H9 (cell line): ENCODE data around the gene TTC33. TPM values are rescaled to one million over a fixed set of nuclear protein-coding genes. Genes with fewer than 3 reads are reported as not detected.

Source experiments
- DNase-seq: peaks from one replicate; pipeline ENCODE4 v3.0.0-alpha.2; 2017
- H2AFZ ChIP-seq: one replicate; pipeline ENCODE4 v1.6.1; 2013; ENCODE audit warnings: mild to moderate bottlenecking, low read length, control low read depth, moderate library complexity
- H2AK5ac ChIP-seq: 2 replicates; pipeline ENCODE4 v1.6.1; 2013; ENCODE audit warnings: low read length, control low read depth, mixed read lengths; ENCODE audit not compliant: insufficient read length
- H2BK120ac ChIP-seq: one replicate; pipeline ENCODE4 v1.6.1; 2013; ENCODE audit warnings: low read depth, mild to moderate bottlenecking, low read length, control low read depth, inconsistent platforms; ENCODE audit not compliant: poor library complexity, severe bottlenecking
- H2BK12ac ChIP-seq: 2 replicates; pipeline ENCODE4 v1.6.1; 2013; ENCODE audit warnings: low read length, control low read depth, mixed read lengths, low read depth; ENCODE audit not compliant: insufficient read length
- H2BK15ac ChIP-seq: 2 replicates; pipeline ENCODE4 v1.6.1; 2013; ENCODE audit warnings: low read depth, low read length, control low read depth
- H2BK20ac ChIP-seq: one replicate; pipeline ENCODE4 v1.6.1; 2013; ENCODE audit warnings: low read depth, mild to moderate bottlenecking, low read length, control low read depth, inconsistent platforms; ENCODE audit not compliant: poor library complexity, severe bottlenecking
- H2BK5ac ChIP-seq: 2 replicates; pipeline ENCODE4 v1.6.1; 2013; ENCODE audit warnings: low read length, control low read depth, mixed read lengths; ENCODE audit not compliant: insufficient read length
- H3K14ac ChIP-seq: 2 replicates; pipeline ENCODE4 v1.6.1; 2013; ENCODE audit warnings: low read length, control low read depth; ENCODE audit not compliant: insufficient read depth
- H3K18ac ChIP-seq: 2 replicates; pipeline ENCODE4 v1.6.1; 2013; ENCODE audit warnings: low read depth, mild to moderate bottlenecking, mixed read lengths, low read length, control low read depth; ENCODE audit not compliant: insufficient read length
- H3K23ac ChIP-seq: 2 replicates; pipeline ENCODE4 v1.6.1; 2013; ENCODE audit warnings: low read length, control low read depth, mixed read lengths, low read depth; ENCODE audit not compliant: insufficient read length
- H3K23me2 ChIP-seq: 2 replicates; pipeline ENCODE4 v1.6.1; 2013; ENCODE audit warnings: low read depth, mild to moderate bottlenecking, mixed read lengths, low read length, control low read depth; ENCODE audit not compliant: insufficient read length, poor library complexity, severe bottlenecking
- H3K27ac ChIP-seq: 2 replicates; pipeline ENCODE4 v1.5.1; 2013; ENCODE audit warnings: low read length, control low read depth, mixed read lengths, low read depth; ENCODE audit not compliant: insufficient read length
- H3K27me3 ChIP-seq: 2 replicates; pipeline ENCODE4 v1.6.1; 2013; ENCODE audit warnings: low read length, control low read depth, inconsistent platforms; ENCODE audit not compliant: insufficient read depth
- H3K4ac ChIP-seq: 2 replicates; pipeline ENCODE4 v1.6.1; 2013; ENCODE audit warnings: low read depth, mild to moderate bottlenecking, control low read depth, inconsistent platforms, low read length, moderate library complexity
- H3K4me1 ChIP-seq: 2 replicates; pipeline ENCODE4 v1.6.1; 2013; ENCODE audit warnings: low read length, control low read depth, inconsistent platforms; ENCODE audit not compliant: insufficient read depth
- H3K4me2 ChIP-seq: 2 replicates; pipeline ENCODE4 v1.6.1; 2013; ENCODE audit warnings: low read length, control low read depth, mixed read lengths; ENCODE audit not compliant: insufficient read length, insufficient read depth
- H3K56ac ChIP-seq: 2 replicates; pipeline ENCODE4 v1.6.1; 2013; ENCODE audit warnings: low read depth, mild to moderate bottlenecking, mixed read lengths, low read length, control low read depth; ENCODE audit not compliant: insufficient read length
- H3K79me1 ChIP-seq: 2 replicates; pipeline ENCODE4 v1.6.1; 2013; ENCODE audit warnings: low read depth, mild to moderate bottlenecking, moderate library complexity, low read length, control low read depth, inconsistent platforms; ENCODE audit not compliant: insufficient read depth, poor library complexity, severe bottlenecking
- H3K79me2 ChIP-seq: 2 replicates; pipeline ENCODE4 v1.6.1; 2013; ENCODE audit warnings: low read length, control low read depth, inconsistent platforms; ENCODE audit not compliant: insufficient read depth
- H3K9ac ChIP-seq: 2 replicates; pipeline ENCODE4 v1.6.1; 2013; ENCODE audit warnings: low read length, control low read depth, mixed read lengths; ENCODE audit not compliant: insufficient read length; ENCODE audit errors: extremely low read depth
- H3K9me3 ChIP-seq: one replicate; pipeline ENCODE4 v1.6.1; 2013; ENCODE audit warnings: low read depth, low read length, inconsistent platforms; ENCODE audit not compliant: control insufficient read depth
- H3T11ph ChIP-seq: one replicate; pipeline ENCODE4 v1.6.1; 2013; ENCODE audit warnings: mild to moderate bottlenecking, low read length, control low read depth, inconsistent platforms
- H4K20me1 ChIP-seq: one replicate; pipeline ENCODE4 v1.6.1; 2013; ENCODE audit not compliant: control insufficient read depth, insufficient read length, insufficient read depth
- H4K5ac ChIP-seq: 2 replicates; pipeline ENCODE4 v1.6.1; 2013; ENCODE audit warnings: low read depth, mild to moderate bottlenecking, mixed read lengths, low read length, control low read depth; ENCODE audit not compliant: insufficient read length
- H4K8ac ChIP-seq: replicated peaks from 2 replicates; pipeline ENCODE4 v1.6.1; 2013; ENCODE audit warnings: low read length, control low read depth, mixed read lengths, low read depth; ENCODE audit not compliant: insufficient read length
- H4K91ac ChIP-seq: 2 replicates; pipeline ENCODE4 v1.6.1; 2013; ENCODE audit warnings: low read depth, mild to moderate bottlenecking, moderate library complexity, mixed read lengths, low read length, control low read depth; ENCODE audit not compliant: insufficient read length
- H3K27ac Mint-ChIP-seq, 3 experiments: 2 replicates in 2 of 3; 3 replicates in 1 of 3; pipeline ENCODE4 v1.8.0; 2020 to 2021; ENCODE audit warnings: mixed read lengths in 3 of 3, mild to moderate bottlenecking in 1 of 3, moderate library complexity in 1 of 3
- H3K27me3 Mint-ChIP-seq: 2 replicates; pipeline ENCODE4 v1.8.0; 2021; ENCODE audit warnings: low read depth, mild to moderate bottlenecking, moderate library complexity, mixed read lengths
- H3K36me3 Mint-ChIP-seq, 3 experiments: 2 replicates in 2 of 3; 3 replicates in 1 of 3; pipeline ENCODE4 v1.8.0; 2020 to 2021; ENCODE audit warnings: low read depth in 3 of 3, mixed read lengths in 3 of 3; ENCODE audit not compliant: insufficient read depth in 1 of 3
- H3K4me1 Mint-ChIP-seq, 2 experiments: 2 replicates each; pipeline ENCODE4 v1.8.0; 2020; ENCODE audit warnings: mixed read lengths in 2 of 2
- H3K4me3 Mint-ChIP-seq, 2 experiments: 2 replicates in 1 of 2; 3 replicates in 1 of 2; pipeline ENCODE4 v1.8.0; 2020 to 2021; ENCODE audit warnings: mild to moderate bottlenecking in 2 of 2, mixed read lengths in 2 of 2, moderate library complexity in 1 of 2
- H3K9me3 Mint-ChIP-seq, 2 experiments: 2 replicates in 1 of 2; 3 replicates in 1 of 2; pipeline ENCODE4 v1.8.0; 2020; ENCODE audit warnings: mild to moderate bottlenecking in 2 of 2, mixed read lengths in 2 of 2, moderate library complexity in 1 of 2
- CTCF ChIP-seq: fragments of 200-600 bp; sonication (generic); conservative IDR thresholded peaks from 3 replicates; pipeline ENCODE4 v1.8.0; 2021; ENCODE audit warnings: antibody characterized with exemption, mild to moderate bottlenecking
- WGBS: extraction: QIAGEN DNeasy Blood & Tissue Kit; methylation state at CpG from one replicate; pipeline ENCODE4 v1.1.7; 2013; ENCODE audit warnings: missing lambda C conversion rate, low lambda C conversion rate, mixed read lengths; ENCODE audit not compliant: insufficient read length; ENCODE audit errors: extremely low coverage; 5-methylcytosine and 5-hydroxymethylcytosine counted together
- total RNA-seq: library from RNA; stranded (reverse); gene quantifications from 2 replicates; pipeline ENCODE4 v1.2.1, GENCODE V29; 2021

Gene TTC33
- total RNA-seq, 1 experiment from 2014 or later, result 7.3 TPM

- no peak overlapping the region for H3K27ac ChIP-seq
- no peak overlapping the region for H4K91ac ChIP-seq
- no peak overlapping the region for H3K9ac ChIP-seq
- no peak overlapping the region for H3K18ac ChIP-seq
- H2BK20ac ChIP-seq, result no peak overlapping the region
- no peaks in the 10 kb centered on the region for H3K4me1 ChIP-seq
- Mint-ChIP-seq H3K4me1 (no peaks in the 10 kb centered on the region), H3K36me3 (peaks cover 10 to 40% (median 27%) of the 10 kb centered on the region in 3 experiments; a peak in 6 of 7 replicates), H3K27me3 (no peaks in the 10 kb centered on the region), H3K9me3 (no peaks in the 10 kb centered on the region), H3K4me3 (no peak overlapping the region), H3K27ac (no peak overlapping the region)
- H4K20me1 ChIP-seq, result no peaks in the 10 kb centered on the region
- no peak overlapping the region for H2AFZ ChIP-seq
- H2BK5ac ChIP-seq, result no peak overlapping the region
- no peaks in the 10 kb centered on the region for H3K27me3 ChIP-seq
- no peak overlapping the region for H2AK5ac ChIP-seq
- H3K23me2 ChIP-seq, result no peaks in the 10 kb centered on the region
- H3K9me3 ChIP-seq, result no peaks in the 10 kb centered on the region
- no peak overlapping the region for H3K56ac ChIP-seq
- no peak overlapping the region for H4K8ac ChIP-seq
- H2BK120ac ChIP-seq, result no peak overlapping the region
- no peak overlapping the region for H3K14ac ChIP-seq
- H3K79me2 ChIP-seq, result peaks cover 2% of the 10 kb centered on the region; the same call in 1 of the 2 replicates
- no CpG with 5 or more reads among the region's 4 CpGs for WGBS
- no peak overlapping the region for H2BK15ac ChIP-seq
- no peak overlapping the region for H3K23ac ChIP-seq
- H3T11ph ChIP-seq, result no peak overlapping the region
- no peak overlapping the region for H4K5ac ChIP-seq
- H3K79me1 ChIP-seq, result no peaks in the 10 kb centered on the region
- no peak for DNase-seq
- no peak overlapping the region for H3K4me2 ChIP-seq
- no peak overlapping the region for H2BK12ac ChIP-seq
- no peak for TF ChIP-seq CTCF
- H3K4ac ChIP-seq, result no peak overlapping the region
Measured at GRCh38 chr5:40775085-40775845, 19.5 kb upstream of the TTC33 start.
